Rectal smooth muscle tissue (tissue), 1 donor: ENCODE data around the gene CEP112.

ENCODE experiments used
- H3K27ac ChIP-seq: one replicate; pipeline ENCODE4 v1.7.0; 2013; ENCODE audit warnings: low read depth, low read length, inconsistent platforms
- H3K27me3 ChIP-seq: one replicate; pipeline ENCODE4 v1.7.0; 2013; ENCODE audit warnings: low read length; ENCODE audit not compliant: control insufficient read depth, insufficient read depth
- H3K36me3 ChIP-seq: one replicate; pipeline ENCODE4 v1.7.0; 2013; ENCODE audit warnings: low read length; ENCODE audit not compliant: control insufficient read depth, insufficient read depth
- H3K4me1 ChIP-seq: one replicate; pipeline ENCODE4 v1.7.0; 2013; ENCODE audit warnings: low read length; ENCODE audit not compliant: control insufficient read depth, insufficient read depth
- H3K4me3 ChIP-seq: one replicate; pipeline ENCODE4 v1.7.0; 2013; ENCODE audit warnings: low read length
- H3K9ac ChIP-seq: one replicate; pipeline ENCODE4 v1.7.0; 2013; ENCODE audit warnings: low read length

Gene CEP112

GRCh38 chr17:65659512-65659911, 532.4 kb downstream of the CEP112 start:
- no peaks in the 10 kb centered on the region for H3K4me1 ChIP-seq
- no peak overlapping the region for H3K9ac ChIP-seq
- H3K36me3 ChIP-seq: no peaks in the 10 kb centered on the region
- H3K27me3 ChIP-seq: no peaks in the 10 kb centered on the region
- no peak overlapping the region for H3K4me3 ChIP-seq
- no peak overlapping the region for H3K27ac ChIP-seq

GRCh38 chr17:65657251-65657828, 534.6 kb downstream of the CEP112 start:
- Histone ChIP-seq H3K9ac (no peak overlapping the region), H3K27ac (no peak overlapping the region), H3K4me3 (no peak overlapping the region), H3K36me3 (no peaks in the 10 kb centered on the region), H3K27me3 (no peaks in the 10 kb centered on the region), H3K4me1 (no peaks in the 10 kb centered on the region)

- Histone ChIP-seq H3K4me3 (no peak overlapping the region), H3K27ac (no peak overlapping the region), H3K4me1 (no peaks in the 10 kb centered on the region), H3K27me3 (no peaks in the 10 kb centered on the region), H3K36me3 (no peaks in the 10 kb centered on the region), H3K9ac (no peak overlapping the region)
These were observed 535.3 kb downstream of the CEP112 start for GRCh38 chr17:65656390-65657250.

- no peaks in the 10 kb centered on the region for H3K36me3 ChIP-seq
- H3K4me1 ChIP-seq: no peaks in the 10 kb centered on the region
- H3K9ac ChIP-seq: no peak overlapping the region
- H3K27me3 ChIP-seq: no peaks in the 10 kb centered on the region
- H3K4me3 ChIP-seq: no peak overlapping the region
- H3K27ac ChIP-seq: no peak overlapping the region
These were observed 536.2 kb downstream of the CEP112 start for GRCh38 chr17:65655706-65656105.

- Histone ChIP-seq H3K27ac (no peak overlapping the region), H3K27me3 (no peaks in the 10 kb centered on the region), H3K9ac (no peak overlapping the region), H3K4me1 (no peaks in the 10 kb centered on the region), H3K36me3 (no peaks in the 10 kb centered on the region), H3K4me3 (no peak overlapping the region)
These were observed 547.4 kb downstream of the CEP112 start for GRCh38 chr17:65644545-65644944.

- H3K36me3 ChIP-seq: no peaks in the 10 kb centered on the region
- no peak overlapping the region for H3K9ac ChIP-seq
- no peak overlapping the region for H3K27ac ChIP-seq
- H3K27me3 ChIP-seq: no peaks in the 10 kb centered on the region
- H3K4me3 ChIP-seq: no peak overlapping the region
- H3K4me1 ChIP-seq: no peaks in the 10 kb centered on the region
These were observed 553.5 kb downstream of the CEP112 start for GRCh38 chr17:65638221-65638975.

- H3K9ac ChIP-seq: no peak overlapping the region
- H3K27me3 ChIP-seq: no peaks in the 10 kb centered on the region
- H3K4me3 ChIP-seq: no peak overlapping the region
- no peaks in the 10 kb centered on the region for H3K36me3 ChIP-seq
- H3K4me1 ChIP-seq: no peaks in the 10 kb centered on the region
- H3K27ac ChIP-seq: no peak overlapping the region
These were observed 554.1 kb downstream of the CEP112 start for GRCh38 chr17:65637786-65638185.

GRCh38 chr17:65634533-65634932, 557.4 kb downstream of the CEP112 start:
- no peak overlapping the region for H3K9ac ChIP-seq
- no peaks in the 10 kb centered on the region for H3K4me1 ChIP-seq
- H3K36me3 ChIP-seq: no peaks in the 10 kb centered on the region
- no peaks in the 10 kb centered on the region for H3K27me3 ChIP-seq
- no peak overlapping the region for H3K27ac ChIP-seq
- H3K4me3 ChIP-seq: no peak overlapping the region

GRCh38 chr17:65633988-65634387, 557.9 kb downstream of the CEP112 start:
- H3K27ac ChIP-seq: no peak overlapping the region
- no peaks in the 10 kb centered on the region for H3K36me3 ChIP-seq
- no peaks in the 10 kb centered on the region for H3K4me1 ChIP-seq

GRCh38 chr17:65633146-65633881, 558.6 kb downstream of the CEP112 start:
- no peak overlapping the region for H3K4me3 ChIP-seq
- no peaks in the 10 kb centered on the region for H3K27me3 ChIP-seq
- no peaks in the 10 kb centered on the region for H3K4me1 ChIP-seq
- H3K9ac ChIP-seq: no peak overlapping the region
- H3K36me3 ChIP-seq: no peaks in the 10 kb centered on the region
- no peak overlapping the region for H3K27ac ChIP-seq

More at GRCh38 chr17:65633988-65634387, 557.9 kb downstream of the CEP112 start:
- H3K4me3 ChIP-seq: no peak overlapping the region
- H3K9ac ChIP-seq: no peak overlapping the region
- H3K27me3 ChIP-seq: no peaks in the 10 kb centered on the region

GRCh38 chr17:65630502-65630901, 561.4 kb downstream of the CEP112 start:
- H3K27me3 ChIP-seq: no peaks in the 10 kb centered on the region
- H3K9ac ChIP-seq: no peak overlapping the region
- no peaks in the 10 kb centered on the region for H3K36me3 ChIP-seq
- H3K4me1 ChIP-seq: peaks cover 5% of the 10 kb centered on the region
- H3K27ac ChIP-seq: no peak overlapping the region
- H3K4me3 ChIP-seq: no peak overlapping the region

GRCh38 chr17:65629234-65629690, 562.7 kb downstream of the CEP112 start:
- Histone ChIP-seq H3K4me3 (no peak overlapping the region), H3K9ac (no peak overlapping the region), H3K27me3 (no peaks in the 10 kb centered on the region), H3K4me1 (peaks cover 5% of the 10 kb centered on the region), H3K27ac (no peak overlapping the region), H3K36me3 (no peaks in the 10 kb centered on the region)
